Prostate gland (tissue), 2 donors: Measurements from ENCODE around the gene ABCG5.

ENCODE experiments used
- CTCF ChIP-seq, 4 experiments: fragments of 200-600 bp in 2 of 4; fragments of 450-650 bp in 2 of 4; sonication (generic) in 2 of 4; IDR thresholded peaks; 1 replicate in 3 of 4; 2 replicates in 1 of 4; pipeline ENCODE4 v1.5.1; 2016 to 2019; ENCODE audit warnings: antibody characterized with exemption in 4 of 4, mild to moderate bottlenecking in 2 of 4, moderate library complexity in 2 of 4
- POLR2A ChIP-seq: fragments of 450-650 bp; IDR thresholded peaks from one replicate; pipeline ENCODE4 v1.6.1; 2016; ENCODE audit warnings: antibody characterized with exemption, mild to moderate bottlenecking
- POLR2AphosphoS5 ChIP-seq: sonication (generic); formaldehyde crosslinking; IDR thresholded peaks from one replicate; pipeline ENCODE4 v1.6.1; 2017; ENCODE audit warnings: antibody characterized with exemption

- TF ChIP-seq CTCF (IDR thresholded peaks at IDR 0.05) (no peak), POLR2A (no peak), POLR2AphosphoS5 (no peak)
These were observed 40.3 kb downstream of the ABCG5 start for GRCh38 chr2:43798300-43798699.
